Stimulated activated CD4-positive, alpha-beta T cell treated with anti-CD3 and anti-CD28 coated beads, Interleukin-15, amount 100 ng/mL, for 1 hour (primary cell): ENCODE results near the gene TMEM229A.
"Not testable (repeated sequence)": the region's sequence is repeated elsewhere in the genome, so short reads cannot be mapped to it uniquely, and the experiment has no call there.

Source experiments
- DNase-seq, 2 donors: peaks; one replicate each; pipeline ENCODE4 v3.0.0-alpha.2; 2020; ENCODE audit warnings: low read depth in 1 of 2, low spot score in 1 of 2

TMEM229A gene

GRCh38 chr7:124032369-124033094, at the start of gene TMEM229A:
Gene TMEM229A, minus strand, starts transcription at chr7:124033067. Its CDS starts 64 bp downstream, at chr7:124033003.
- no peak for DNase-seq

DNA sequence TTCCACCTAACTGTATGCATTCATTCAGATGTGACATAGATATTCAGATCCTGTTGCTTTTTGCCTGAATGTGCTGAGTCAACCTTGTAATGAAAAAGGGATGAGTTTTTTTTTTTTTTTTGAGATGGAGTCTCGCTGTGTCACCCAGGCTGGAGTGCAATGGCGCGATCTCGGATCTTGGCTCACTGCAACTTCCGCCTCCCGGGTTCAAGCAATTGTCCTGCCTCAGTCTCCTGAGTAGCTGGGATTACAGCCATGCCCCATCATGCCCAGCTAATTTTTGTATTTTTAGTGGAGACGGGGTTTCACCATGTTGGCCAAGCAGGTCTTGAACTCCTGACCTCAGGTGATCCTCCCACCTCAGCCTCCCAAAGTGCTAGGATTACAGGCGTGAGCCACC, 49.4 kb upstream of the TMEM229A start:
- DNase-seq, result not testable (repeated sequence)

GRCh38 chr7:124077546-124077945, 44.7 kb upstream of the TMEM229A start:
- DNase-seq, result no peak

DNA sequence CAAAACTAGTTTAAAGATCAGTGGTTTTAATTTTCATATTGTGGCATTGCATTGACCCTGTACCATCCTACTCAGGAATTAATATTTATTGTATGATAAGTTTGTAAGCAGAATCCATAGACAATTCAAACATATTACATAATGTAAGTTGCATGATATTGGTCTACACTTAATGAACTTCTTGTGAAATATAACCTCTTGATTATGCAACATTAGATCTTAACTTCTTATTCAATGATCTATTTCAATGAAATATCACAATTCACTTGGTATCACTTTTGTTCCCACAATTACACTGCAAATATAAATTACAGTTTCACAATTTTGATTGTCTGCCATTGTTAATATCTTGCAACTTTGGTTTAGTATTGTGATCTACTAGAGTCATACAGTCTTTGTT, 44.0 kb upstream of the TMEM229A start:
- DNase-seq, result no peak

- DNase-seq, result no peak
These were observed 41.1 kb upstream of the TMEM229A start for GRCh38 chr7:124074007-124074406.

GRCh38 chr7:124073310-124073645, 40.4 kb upstream of the TMEM229A start:
- no peak for DNase-seq

- no peak for DNase-seq
These were observed 39.9 kb upstream of the TMEM229A start for GRCh38 chr7:124072603-124073309.

- DNase-seq, result no peak
These were observed 39.0 kb upstream of the TMEM229A start for GRCh38 chr7:124071843-124072242.

DNA sequence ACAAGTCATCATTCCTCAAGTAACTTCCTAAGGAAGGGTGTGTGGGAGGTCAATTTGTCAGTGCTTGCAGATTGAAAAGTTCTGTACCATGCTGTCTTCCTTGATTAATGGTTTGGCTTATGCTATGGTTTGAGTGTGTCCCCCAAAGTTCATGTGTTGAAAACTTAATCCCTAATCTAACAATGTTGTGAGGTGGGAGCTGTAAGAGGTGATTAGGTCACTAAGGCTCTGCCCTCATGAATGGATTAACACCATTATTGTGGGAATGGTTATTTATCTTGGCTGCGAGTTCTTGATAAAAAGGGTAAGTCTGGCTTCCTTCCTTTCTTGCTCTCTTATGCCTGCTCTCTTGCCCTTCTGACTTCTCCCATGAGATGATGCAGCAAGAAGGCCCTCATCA, 29.3 kb upstream of the TMEM229A start:
- no peak for DNase-seq

GRCh38 chr7:124060528-124060927, 27.7 kb upstream of the TMEM229A start:
- DNase-seq, result no peak

GRCh38 chr7:124059375-124059774, 26.5 kb upstream of the TMEM229A start:
- no peak for DNase-seq

DNA sequence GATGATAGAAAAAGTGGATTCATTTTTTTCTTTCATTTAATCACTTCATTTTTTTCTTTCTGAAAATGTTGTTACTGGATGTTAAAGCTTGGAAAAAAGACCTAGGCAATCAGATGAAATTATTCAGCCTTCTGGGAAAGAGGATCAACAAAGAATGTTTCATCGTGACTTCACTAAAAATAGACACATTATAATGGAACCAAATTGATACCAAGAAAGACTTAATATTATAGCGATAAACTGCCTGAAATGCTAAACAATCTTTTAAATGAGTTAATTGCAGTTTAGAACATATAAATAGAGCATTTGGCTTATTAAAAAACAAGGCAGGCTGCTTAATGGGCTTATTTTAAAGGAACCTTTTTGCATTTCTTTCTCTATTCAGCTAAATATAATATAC, 25.6 kb upstream of the TMEM229A start:
- no peak for DNase-seq

DNA sequence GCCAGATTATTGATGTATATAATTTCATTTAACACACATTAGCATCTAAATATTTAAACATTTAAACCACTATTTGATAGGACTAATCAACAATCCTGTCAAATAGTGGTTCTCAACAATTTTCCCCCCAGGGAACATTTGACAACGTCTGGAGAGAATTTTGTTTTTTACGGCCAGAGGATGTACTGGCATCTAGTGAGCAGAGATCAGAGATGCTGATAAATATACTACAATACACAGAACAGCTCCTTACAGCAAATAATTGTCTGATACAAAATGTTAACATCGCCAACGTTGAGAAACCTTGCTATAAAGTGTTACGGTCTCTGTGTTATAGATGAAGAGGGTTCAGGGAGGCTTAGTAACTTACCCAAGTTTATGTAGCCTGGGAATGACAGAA, 25.0 kb upstream of the TMEM229A start:
- no peak for DNase-seq

DNA sequence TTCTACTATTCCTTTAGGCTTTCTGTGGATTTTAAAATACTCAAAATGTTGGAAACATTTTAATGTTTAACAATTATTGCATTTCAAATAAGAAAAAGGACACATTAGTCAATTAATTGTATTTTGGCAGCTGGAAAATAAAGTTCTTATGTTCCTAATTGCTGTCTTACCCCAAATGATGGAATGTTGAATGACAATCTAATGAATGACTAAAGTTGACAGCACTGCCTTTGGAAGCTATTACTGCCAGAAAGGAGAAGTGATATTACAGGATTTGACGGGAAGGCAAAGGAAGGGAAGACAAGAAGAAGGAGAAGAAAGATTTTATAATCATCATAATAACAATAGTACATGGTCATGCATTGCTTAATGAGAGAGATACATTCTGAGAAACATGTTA, 23.4 kb upstream of the TMEM229A start:
- DNase-seq, result no peak

DNA sequence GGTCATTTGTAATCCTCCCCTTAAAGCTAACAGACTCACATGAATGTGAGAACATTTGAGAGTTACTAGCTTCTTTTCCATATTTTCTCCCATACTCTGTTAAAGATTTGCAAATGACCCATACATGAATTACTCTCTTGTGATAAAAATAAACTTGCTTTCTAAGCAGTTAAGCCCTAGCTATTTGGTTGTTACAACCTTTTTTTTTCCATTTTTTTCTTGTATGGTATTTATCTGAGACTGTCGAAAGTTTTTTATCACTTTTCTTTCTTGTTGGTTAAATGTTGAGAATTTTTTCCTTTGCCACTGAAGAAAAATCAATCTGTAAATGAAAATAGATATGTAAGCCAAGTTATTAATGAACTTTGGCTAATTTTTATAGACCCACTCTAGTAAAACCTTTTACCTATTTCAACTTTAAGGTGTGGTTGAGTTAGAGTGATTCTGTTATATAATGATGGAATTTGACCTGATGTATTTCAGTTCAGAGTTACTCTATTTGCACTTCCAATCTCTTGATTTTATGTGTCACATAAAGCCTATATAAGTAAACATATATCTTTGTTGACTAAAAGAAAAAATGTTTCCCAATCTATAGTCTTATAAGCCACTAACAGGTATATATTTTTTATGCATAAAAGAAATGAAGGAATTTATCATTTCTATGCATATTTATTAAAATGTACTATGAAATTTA, 19.0 kb upstream of the TMEM229A start:
- no peak for DNase-seq

GRCh38 chr7:124042826-124043225, 10.0 kb upstream of the TMEM229A start:
- DNase-seq, result no peak

DNA sequence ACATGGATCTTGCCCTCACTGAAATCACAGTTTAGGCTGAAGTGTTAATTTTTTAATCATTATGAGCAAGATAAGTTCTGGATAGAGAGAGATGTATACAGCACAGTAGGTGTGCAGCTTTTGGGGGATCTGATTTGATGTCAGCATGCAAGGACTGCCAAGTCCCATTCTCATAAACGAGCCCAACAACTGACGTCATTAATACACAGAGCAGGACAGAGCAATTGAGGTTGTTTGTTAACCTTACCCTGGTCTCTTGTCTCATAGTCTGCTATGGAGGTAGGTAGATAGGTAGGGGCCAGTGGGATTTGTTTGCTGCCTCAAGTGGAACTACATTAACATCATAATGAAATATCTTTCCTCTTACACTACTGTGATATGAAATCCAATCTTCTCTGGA, 8.6 kb upstream of the TMEM229A start:
- DNase-seq, result no peak

DNA sequence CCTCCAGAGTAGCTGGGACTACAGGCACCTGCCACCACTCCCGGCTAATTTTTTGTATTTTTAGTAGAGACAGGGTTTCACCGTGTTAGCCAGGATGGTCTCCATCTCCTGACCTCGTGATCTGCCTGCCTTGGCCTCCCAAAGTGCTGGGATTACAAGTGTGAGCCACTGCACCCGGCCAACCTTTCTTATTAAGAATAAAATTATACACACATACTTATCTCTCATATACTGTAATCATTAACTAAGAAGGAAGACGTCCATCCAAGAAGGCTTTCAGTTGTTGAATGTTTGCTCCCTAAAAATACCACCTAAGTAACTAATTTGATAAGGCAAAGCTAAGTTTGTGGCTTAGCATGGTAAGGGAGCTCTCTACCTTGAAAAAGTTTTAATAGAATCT, 5.0 kb upstream of the TMEM229A start:
- not testable (repeated sequence) for DNase-seq

DNA sequence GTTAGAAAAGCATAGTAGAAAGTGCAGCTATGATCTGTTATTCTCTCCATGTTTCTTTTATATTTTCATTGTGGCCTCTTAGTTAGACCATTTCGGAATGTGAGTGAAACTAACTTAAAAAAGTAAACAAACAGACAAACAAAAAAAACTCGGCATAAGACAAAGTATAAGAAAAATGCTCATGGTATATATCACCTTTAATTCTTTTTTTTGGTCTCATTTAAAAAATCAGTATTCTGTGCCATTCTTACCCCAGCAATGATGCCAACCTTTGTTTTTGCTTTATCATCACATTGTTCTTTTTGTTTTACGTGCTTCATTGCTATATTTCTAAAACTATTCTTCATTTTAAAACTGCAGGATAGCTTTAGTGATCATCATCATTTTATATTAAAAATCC, 2.8 kb upstream of the TMEM229A start:
- DNase-seq, result no peak

GRCh38 chr7:124034754-124035100, 1.9 kb upstream of the TMEM229A start:
- DNase-seq, result no peak

GRCh38 chr7:124033807-124034753, 1.2 kb upstream of the TMEM229A start:
- DNase-seq, result no peak
